Measurements from ENCODE around the gene FAM184A. TPM values are rescaled to one million over a fixed set of nuclear protein-coding genes. Genes with fewer than 3 reads are reported as not detected.
"Not testable (repeated sequence)": the region's sequence is repeated elsewhere in the genome, so short reads cannot be mapped to it uniquely, and the experiment has no call there.

FAM184A gene
- total RNA-seq, 1 experiment from 2014 or later, result 4.1 TPM

DNA sequence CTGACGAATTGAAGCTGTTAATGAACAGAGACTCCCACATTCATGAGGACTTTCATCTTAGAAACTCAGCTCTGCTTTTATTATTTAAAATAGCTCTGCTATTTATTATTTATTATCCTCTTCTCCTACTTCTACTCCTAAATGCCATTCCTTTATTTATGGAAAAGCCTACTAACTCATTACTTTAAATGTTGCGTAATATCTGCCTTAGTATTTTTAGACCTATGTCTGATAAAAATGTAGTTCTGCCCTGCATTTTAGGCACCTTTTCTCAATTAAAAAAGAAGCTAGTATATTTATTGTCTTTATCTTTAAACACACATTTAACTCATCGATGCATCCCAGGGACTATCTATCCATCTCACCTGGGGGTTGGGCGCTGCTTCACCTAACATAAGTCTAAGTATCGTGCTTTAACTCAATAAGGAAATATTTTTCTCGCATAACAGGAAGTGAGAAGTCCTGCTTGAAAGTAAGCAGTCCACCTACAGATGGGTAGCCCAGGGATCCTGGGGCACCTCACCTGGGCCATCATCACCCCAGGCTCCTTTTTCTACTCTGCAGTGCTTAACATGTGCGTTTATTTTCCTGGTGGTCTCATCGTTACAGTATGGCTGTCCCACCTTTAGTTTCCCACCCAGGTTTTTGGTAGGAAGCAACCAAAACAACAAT is 31.3 kb upstream of the FAM184A start:
- no peak for DNase-seq (ENCODE audit: low read depth, low spot score)
- in situ Hi-C loops (cut with HindIII; ENCODE audit: low pct_unique_long_range_greater_than_20kb, low sequenced_read_pairs), result no loop called here

DNA sequence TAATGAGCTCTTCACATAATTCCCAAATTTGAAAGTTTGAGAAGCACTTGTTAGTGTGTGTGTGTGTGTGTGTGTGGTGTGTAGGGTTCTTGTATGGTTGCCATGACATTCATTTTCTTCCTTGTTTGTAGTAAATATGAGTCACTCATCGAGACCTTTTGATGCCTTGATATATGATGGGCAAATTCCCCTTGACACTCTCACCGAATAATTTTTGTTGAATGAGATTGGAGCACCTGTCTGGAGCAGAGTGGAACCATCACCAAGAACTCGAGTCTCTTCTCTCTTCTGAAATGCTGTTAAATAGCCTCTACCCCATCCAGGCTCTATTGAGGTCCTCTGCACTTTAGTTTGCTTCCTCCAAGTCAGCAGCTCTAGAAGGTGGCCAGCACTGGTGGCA is 29.6 kb upstream of the FAM184A start:
- in situ Hi-C loops (cut with HindIII; ENCODE audit: low pct_unique_long_range_greater_than_20kb, low sequenced_read_pairs), result no loop called here
- DNase-seq (ENCODE audit: low read depth, low spot score), result no peak

DNA sequence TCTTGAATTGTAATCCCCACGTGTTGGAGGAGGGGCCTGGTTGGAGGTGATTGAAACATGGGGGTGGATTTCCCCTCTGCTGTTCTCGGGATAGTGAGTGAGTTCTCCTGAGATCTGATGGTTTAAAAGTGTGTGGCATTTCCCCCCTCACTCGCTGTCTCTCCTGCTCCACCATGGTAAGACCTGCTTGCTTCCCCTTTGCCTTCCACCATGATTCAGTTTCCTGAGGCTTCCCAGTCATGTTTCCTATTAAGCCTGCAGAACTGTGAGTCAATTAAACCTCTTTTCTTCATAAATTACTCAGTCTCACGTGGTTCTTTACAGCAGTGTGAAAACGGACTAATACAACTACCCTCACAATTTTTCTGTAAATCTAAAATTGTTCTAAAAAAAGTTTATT is 26.8 kb upstream of the FAM184A start:
- in situ Hi-C loops (cut with HindIII; ENCODE audit: low pct_unique_long_range_greater_than_20kb, low sequenced_read_pairs), result no loop called here
- no peak for DNase-seq (ENCODE audit: low read depth, low spot score)

DNA sequence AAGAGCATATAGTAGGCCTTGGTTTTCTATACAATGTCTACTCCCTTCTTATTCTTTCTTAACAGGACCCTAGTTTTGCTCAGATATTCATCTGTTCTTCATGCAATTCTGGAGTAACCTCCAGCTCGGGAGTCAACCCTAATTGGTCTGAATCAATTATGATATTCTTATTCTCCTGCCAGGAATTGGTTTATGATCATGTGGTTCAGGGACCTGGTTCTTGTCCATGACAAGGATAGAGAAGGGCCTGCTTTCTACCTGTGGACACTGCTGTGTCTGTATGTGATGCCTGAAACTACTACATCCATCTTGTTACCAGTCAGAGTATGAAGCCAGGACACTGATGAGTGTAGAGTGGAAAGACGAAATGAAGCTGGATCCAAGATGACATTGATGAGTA is 24.4 kb upstream of the FAM184A start:
- in situ Hi-C loops (cut with HindIII; ENCODE audit: low pct_unique_long_range_greater_than_20kb, low sequenced_read_pairs), result no loop called here

DNA sequence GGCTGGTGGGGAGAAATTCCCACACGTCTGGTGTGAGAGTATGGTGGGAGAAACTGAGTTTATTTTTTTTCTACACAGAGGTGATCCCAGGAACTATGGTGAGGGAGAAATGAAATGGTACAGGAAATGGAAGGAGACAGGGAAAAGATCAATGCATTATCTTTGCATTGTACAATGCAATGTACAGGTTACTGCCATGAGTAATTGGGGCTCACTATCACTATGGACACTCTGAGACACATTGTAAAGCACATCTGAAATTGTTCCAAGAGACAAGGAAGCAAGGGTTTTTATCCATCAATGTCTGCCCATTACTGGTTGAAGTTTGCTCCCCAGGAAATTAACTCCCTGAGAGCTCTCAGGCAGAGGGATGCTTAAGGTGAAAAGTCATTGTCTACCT is 21.7 kb upstream of the FAM184A start:
- in situ Hi-C loops (cut with HindIII; ENCODE audit: low pct_unique_long_range_greater_than_20kb, low sequenced_read_pairs), result no loop called here

More for the DNA sequence above, 24.4 kb upstream of the FAM184A start:
- no peak for DNase-seq (ENCODE audit: low read depth, low spot score)

DNA sequence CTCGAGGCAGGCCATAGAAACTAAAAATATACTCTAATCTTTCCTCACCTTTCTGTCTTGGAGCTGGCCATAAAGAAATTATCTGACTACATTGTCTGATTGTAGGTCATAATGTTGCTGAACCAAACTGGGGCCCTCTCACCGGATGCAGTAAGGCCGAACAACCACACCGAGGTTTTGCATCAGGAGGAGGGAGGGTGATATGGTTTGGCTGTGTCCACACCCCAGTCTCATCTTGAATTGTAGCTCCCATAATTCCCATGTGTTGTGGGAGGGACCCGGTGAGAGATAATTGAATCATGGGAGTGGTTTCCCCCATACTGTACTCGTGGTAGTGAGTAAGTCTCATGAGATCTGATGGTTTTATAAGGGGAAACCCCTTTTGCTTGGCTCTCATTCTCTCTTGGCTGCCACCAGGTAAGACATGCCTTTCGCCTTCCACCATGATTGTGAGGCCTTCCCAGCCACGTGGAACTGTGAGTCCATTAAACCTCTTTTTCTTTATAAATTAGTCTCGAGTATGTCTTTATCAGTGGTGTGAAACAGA is 19.4 kb upstream of the FAM184A start:
- DNase-seq (ENCODE audit: low read depth, low spot score); in situ Hi-C loops (cut with HindIII; ENCODE audit: low pct_unique_long_range_greater_than_20kb, low sequenced_read_pairs): not testable (repeated sequence)

More for the DNA sequence above, 21.7 kb upstream of the FAM184A start:
- DNase-seq (ENCODE audit: low read depth, low spot score), result no peak

DNA sequence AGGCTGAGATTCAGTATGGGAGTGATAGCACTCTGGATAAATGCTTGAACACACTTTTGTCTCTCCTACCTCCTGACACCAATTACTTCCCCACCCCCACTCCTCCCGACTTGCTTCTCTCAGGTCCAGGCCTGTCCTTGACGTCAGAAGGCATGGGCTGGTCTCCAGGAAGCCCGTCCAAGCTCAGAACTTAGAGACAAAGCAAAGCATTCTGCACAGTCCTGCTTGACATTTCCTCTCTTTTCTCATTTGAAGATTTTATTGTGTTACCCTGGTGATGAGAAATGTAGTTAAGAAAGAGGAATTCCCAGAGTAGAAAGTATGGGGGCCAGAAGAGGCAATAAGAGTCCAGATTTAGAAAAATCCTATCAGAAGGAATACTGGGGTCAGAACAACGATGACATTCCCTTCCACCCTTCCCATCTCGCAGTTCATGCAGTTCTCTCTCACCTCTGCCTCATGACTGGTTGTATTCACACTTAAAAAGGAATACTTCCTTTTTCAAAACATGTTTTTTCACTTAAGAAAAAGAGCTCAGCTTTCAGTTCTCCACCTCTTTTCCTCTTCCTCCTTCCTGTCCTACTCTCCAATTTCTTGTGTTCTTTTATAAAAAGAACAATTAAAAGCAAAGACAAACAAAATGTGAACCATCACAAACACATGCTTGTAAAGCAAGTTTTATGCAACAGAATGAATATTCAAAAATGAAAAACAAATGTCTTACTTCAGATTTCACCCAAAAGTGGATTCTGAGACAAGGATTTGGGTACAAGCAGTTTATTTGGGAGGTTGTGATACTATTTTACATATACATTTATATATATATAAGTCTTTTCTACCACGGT is 18.5 kb upstream of the FAM184A start:
- DNase-seq (ENCODE audit: low read depth, low spot score), result peak; percentile 96

DNA sequence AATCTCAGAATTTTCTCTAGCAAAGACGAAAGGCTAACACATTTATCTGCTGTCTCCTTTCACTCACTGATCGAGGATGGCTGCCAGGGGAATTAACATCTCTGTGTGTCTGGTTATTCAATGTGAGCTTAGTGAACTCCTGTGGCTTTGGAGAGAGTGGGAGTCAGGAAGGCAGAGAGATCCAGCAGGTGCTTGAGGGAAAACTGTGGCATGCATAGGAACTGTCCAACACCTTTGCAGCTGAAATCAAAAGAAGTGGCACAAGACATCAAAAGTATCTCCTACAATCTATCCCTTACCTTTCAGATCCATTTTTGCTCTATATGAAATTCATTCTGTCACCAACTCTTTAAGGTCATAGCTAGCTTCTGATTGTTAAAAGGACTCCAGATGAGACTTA is 11.8 kb upstream of the FAM184A start:
- in situ Hi-C loops (cut with HindIII; ENCODE audit: low pct_unique_long_range_greater_than_20kb, low sequenced_read_pairs), result no loop called here
- no peak for DNase-seq (ENCODE audit: low read depth, low spot score)

More for the DNA sequence above, 18.5 kb upstream of the FAM184A start:
- in situ Hi-C loops (cut with HindIII; ENCODE audit: low pct_unique_long_range_greater_than_20kb, low sequenced_read_pairs), result no loop called here

DNA sequence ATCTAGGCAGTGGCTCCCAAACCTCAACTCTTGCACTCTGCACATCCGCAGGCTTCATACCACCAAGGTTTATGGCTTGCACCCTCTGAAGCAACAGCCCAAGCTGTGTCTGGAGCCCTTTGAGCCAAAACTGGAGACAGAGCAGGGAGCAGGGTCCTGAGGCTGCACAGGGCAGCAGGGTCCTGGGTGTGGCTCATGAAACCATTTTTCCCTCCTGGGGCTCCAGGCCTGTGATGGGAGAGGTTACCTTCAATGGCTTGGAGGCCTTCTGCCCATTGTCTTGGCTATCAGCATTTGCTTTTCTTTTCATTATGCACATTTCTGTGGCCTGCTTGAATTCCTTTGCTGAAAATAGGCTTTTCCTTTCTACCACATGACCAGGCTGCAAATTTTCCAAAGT is 6.3 kb upstream of the FAM184A start:
- in situ Hi-C loops (cut with HindIII; ENCODE audit: low pct_unique_long_range_greater_than_20kb, low sequenced_read_pairs), result no loop called here
- DNase-seq (ENCODE audit: low read depth, low spot score), result no peak

DNA sequence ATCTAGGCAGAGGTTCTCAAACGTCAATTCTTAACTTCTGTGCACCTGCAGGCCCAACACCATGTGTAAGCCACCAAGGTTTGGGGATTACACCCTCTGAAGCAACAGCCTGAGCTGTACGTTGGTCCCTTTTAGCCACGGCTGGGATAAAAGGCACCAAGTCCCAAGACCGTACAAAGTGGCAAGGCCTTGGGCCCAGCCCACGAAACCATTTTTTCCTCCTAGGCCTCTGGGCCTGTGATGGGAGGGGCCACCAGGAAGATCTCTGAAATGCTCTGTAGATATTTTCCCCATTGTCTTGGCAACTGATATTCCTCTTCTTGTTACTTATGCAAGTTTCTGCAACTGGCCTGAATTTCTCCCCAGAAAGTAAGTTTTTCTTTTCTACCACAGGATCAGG is 4.5 kb upstream of the FAM184A start:
- in situ Hi-C loops (cut with HindIII; ENCODE audit: low pct_unique_long_range_greater_than_20kb, low sequenced_read_pairs), result no loop called here
- no peak for DNase-seq (ENCODE audit: low read depth, low spot score)

DNA sequence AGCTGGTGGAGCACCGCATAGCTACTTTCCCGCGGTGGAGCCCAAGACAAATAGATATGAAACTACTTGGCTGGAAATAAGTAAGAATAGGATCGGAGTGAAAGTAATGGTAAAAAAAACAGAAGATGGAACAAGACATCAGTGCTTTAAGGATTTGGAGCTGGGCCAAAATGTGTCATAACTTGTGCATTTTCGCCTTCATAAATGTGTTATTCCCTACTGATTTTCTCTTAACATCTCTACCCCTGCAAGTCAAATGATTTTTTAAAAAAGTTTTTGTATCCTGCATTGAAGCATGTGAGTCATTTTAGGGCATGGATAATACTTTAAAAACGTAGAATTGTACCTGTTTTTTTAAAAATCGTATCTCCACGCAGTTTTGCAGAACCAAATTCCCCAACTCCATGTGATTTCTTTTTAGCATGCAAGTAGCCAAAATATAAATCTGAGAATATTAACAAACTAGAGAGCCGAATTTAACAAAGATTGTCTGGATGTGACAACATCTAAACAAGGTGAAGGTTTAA is 882 bp upstream of the FAM184A start:
- in situ Hi-C loops (cut with HindIII; ENCODE audit: low pct_unique_long_range_greater_than_20kb, low sequenced_read_pairs), result no loop called here
- no peak for DNase-seq (ENCODE audit: low read depth, low spot score)

DNA sequence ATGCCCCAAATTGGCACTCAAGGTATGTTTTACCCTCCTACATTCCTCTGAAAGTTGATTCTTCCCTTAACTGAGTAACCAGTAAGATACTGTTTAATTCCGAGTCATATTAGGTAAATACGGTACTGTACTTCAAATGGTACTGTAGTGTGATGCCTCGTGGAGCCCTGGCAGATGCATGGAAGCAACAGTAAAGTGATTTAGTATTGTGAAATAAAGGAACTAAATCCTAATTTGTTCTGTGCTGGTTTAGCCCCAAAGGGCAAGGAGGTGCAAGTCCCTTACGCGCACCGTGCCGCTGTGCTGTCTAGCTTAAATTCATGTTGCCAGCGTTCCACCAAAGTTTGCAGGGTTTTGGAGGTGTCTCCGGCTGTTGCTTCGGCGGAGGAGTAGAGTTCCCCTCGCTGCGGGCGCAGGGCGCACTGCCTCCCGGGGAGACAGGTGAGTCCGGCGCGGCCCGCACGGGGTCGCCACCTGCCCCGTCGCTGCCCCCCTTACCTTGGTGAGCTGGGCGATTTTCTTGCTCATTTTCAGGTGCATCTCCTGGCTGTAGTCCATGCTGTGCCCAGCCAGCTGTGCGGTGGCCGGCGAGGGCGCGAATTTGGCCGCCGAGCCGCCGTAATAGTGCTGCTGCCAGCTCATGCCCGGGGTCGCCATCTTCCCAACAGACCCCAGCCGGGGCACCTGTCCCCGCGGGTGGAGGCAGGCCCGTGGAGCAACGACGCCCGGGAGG is 655 bp downstream of the FAM184A start:
- in situ Hi-C loops (cut with HindIII; ENCODE audit: low pct_unique_long_range_greater_than_20kb, low sequenced_read_pairs), result no loop called here
- DNase-seq (ENCODE audit: low read depth, low spot score), result no peak

DNA sequence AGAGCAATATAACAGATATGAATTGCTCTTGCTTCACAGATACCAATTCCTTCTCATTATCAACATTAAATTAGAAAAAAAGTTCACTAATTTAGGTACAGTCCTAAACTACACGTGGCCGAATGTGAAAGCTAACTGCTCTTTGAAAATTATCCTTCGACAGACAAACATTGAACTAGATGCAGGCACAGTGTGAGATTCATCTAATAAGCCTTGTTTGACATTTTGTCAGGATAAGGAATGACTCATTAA is 1.1 kb downstream of the FAM184A start:
- in situ Hi-C loops (cut with HindIII; ENCODE audit: low pct_unique_long_range_greater_than_20kb, low sequenced_read_pairs), result no loop called here
- DNase-seq (ENCODE audit: low read depth, low spot score), result no peak

DNA sequence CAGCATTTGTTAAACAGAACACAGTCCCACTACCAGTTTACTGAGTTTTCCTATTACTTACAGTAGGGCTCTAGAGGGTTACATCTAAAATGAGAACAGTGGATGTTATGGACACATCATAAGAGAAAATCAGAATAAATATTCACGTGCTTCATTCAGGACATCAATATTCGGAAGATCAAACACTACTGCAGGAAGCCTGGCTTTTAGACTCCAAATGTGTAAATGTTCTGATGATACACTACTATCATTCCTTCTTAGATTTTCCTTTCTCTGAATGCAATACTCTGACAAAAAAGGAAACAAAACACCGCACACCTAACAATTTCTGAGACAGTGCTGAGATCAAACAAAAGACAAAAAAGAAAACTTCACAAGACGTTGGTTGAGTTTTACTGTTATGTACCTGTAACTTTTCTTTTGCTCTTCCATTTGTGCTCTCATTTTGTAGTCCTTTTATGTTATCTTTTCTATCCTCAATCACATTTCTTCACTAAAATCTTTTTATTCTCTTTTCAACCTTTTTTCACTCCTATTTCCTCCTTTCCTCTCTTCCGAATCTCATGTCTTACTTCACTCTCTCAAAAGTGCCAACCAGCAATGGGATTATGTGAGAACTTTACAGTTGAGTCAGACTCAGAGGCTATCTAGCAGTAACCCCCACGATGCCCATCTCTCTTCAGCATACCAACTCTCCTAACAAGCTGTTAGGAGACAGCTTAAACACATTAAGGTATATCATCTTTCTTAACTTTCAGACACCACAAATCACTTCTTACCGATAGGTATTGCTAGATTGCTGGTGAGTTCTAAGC is 1.7 kb downstream of the FAM184A start:
- DNase-seq (ENCODE audit: low read depth, low spot score), result no peak
- in situ Hi-C loops (cut with HindIII; ENCODE audit: low pct_unique_long_range_greater_than_20kb, low sequenced_read_pairs), result no loop called here

DNA sequence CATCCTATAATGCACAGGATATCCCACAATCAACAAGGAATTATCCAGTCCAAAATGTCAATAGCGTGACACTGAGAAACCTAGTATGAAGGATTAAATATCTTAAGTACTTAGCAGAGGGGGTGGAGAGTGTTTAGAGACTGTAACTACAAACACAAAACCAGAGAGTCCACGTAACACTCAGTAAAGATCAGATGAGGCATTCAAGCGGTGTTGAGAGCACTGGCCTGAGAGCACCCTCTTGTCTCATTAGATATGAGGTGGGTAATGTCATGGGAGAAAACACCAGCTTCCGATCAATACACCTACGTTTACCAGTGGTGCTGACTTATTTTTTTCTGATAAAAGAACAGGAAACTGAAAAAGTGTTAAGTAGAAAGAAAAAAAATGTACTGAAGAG is 2.3 kb downstream of the FAM184A start:
- no peak for DNase-seq (ENCODE audit: low read depth, low spot score)
- in situ Hi-C loops (cut with HindIII; ENCODE audit: low pct_unique_long_range_greater_than_20kb, low sequenced_read_pairs), result no loop called here

DNA sequence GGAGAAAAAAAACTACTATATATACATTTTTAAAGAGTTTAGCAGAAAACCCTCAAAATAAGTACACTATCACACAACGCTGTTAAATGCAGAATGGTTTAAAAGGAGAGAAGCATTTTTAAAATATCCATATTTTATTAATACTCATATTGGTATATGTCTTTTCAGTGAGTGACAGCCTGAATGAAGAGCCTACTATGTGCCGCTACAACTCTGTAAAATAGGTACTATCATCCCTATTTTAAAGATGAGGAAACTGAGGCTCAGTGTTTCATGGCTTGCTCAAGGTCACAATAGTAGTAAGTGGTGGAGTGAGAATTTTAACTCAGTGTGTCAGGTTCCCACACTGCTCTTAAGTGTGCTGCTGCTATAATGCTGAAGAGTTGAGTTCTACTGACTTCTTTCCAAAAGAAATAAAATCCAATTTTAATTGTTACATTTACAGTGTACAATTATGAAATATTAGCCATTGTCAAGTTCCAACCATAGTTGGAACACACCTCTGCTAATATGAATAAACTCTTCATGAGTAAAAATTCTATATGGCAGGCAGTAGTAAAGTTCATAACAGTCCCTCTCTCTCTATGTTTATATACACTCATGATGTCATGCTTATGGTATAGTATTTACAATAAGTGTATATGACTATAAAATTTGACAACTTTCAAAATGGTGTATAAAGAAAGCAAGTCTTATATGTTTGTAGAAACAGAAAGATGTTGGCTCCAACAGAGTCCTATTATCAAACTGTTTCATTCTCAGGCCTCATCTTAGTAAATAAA is 3.1 kb downstream of the FAM184A start:
- DNase-seq (ENCODE audit: low read depth, low spot score), result no peak
- in situ Hi-C loops (cut with HindIII; ENCODE audit: low pct_unique_long_range_greater_than_20kb, low sequenced_read_pairs), result no loop called here
